ENCODE measurements around the gene TRIM32.

GRCh38 chr9:116703634-116704033, 16.5 kb downstream of the TRIM32 start:
- TF ChIP-seq CTCF (conservative IDR thresholded peaks at IDR 0.05) (no peak), EZH2 (IDR thresholded peaks at IDR 0.05; ENCODE audit: low read depth) (no peak)

Data from PC-9 (cell line).